OCI-LY7 (cell line): ENCODE data around the gene PRKD1.

Source experiments
- EZH2phosphoT487 ChIP-seq: fragments of 200-600 bp; sonication (generic); IDR thresholded peaks from 2 replicates; pipeline ENCODE4 v1.6.1; 2018; ENCODE audit warnings: low read depth, borderline replicate concordance, mild to moderate bottlenecking, mixed run types, antibody characterized with exemption, low read length, moderate library complexity, mixed read lengths
- TF ChIP-seq, protein P1 (sequence below): fragments of 200-600 bp; sonication (generic); conservative IDR thresholded peaks from 2 replicates; pipeline ENCODE4 v1.5.1; 2014; ENCODE audit warnings: mild to moderate bottlenecking, antibody characterized with exemption, low read length, moderate library complexity, mixed read lengths

DNA sequence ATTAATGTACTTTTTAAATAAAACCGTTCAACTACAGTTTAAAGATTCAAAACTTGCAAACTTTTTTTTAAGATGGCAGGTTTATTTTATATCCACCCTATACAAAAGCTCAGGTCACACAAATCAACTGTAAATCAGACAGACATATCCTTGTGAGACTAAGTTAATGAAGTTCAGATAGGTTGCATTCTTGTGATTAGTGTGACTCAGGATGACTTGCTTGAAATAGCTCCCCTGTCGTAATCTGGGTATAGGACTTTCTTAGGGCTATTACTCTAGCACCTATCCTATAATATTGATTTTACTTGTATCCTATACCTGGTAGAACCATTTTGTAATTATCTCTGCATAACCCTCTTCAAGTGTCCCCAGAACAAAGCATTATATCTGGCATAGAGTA is 9.5 kb upstream of the PRKD1 start:
- TF ChIP-seq, protein P1, sequence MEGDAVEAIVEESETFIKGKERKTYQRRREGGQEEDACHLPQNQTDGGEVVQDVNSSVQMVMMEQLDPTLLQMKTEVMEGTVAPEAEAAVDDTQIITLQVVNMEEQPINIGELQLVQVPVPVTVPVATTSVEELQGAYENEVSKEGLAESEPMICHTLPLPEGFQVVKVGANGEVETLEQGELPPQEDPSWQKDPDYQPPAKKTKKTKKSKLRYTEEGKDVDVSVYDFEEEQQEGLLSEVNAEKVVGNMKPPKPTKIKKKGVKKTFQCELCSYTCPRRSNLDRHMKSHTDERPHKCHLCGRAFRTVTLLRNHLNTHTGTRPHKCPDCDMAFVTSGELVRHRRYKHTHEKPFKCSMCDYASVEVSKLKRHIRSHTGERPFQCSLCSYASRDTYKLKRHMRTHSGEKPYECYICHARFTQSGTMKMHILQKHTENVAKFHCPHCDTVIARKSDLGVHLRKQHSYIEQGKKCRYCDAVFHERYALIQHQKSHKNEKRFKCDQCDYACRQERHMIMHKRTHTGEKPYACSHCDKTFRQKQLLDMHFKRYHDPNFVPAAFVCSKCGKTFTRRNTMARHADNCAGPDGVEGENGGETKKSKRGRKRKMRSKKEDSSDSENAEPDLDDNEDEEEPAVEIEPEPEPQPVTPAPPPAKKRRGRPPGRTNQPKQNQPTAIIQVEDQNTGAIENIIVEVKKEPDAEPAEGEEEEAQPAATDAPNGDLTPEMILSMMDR: no peak
- no peak for TF ChIP-seq EZH2phosphoT487
